GM19463 (cell line): ENCODE results near the gene TRMT44.
"Not testable (repeated sequence)": the region's sequence is repeated elsewhere in the genome, so short reads cannot be mapped to it uniquely, and the experiment has no call there.

Experiments
- ATAC-seq: cut with Tn5 transposase; IDR thresholded peaks from one replicate; pipeline ENCODE4 v1.9.1; 2021; ENCODE audit warnings: mild to moderate bottlenecking, moderate library complexity; ENCODE audit not compliant: unreplicated experiment

TRMT44 gene

GRCh38 chr4:8491478-8491877 is 50.9 kb downstream of the TRMT44 start:
- not testable (repeated sequence) for ATAC-seq

- ATAC-seq = no peak
These were observed 51.6 kb downstream of the TRMT44 start for GRCh38 chr4:8492174-8492573.

- no peak for ATAC-seq
These were observed 52.9 kb downstream of the TRMT44 start for GRCh38 chr4:8493484-8493883.

GRCh38 chr4:8494218-8494617 is 53.6 kb downstream of the TRMT44 start:
- no peak for ATAC-seq

- ATAC-seq = no peak
These were observed 54.5 kb downstream of the TRMT44 start for GRCh38 chr4:8494983-8495548.

GRCh38 chr4:8495803-8496202 is 55.2 kb downstream of the TRMT44 start:
- ATAC-seq = no peak

- no peak for ATAC-seq
These were observed 57.2 kb downstream of the TRMT44 start for GRCh38 chr4:8497762-8498161.

GRCh38 chr4:8500966-8501365 is 60.4 kb downstream of the TRMT44 start:
- ATAC-seq = no peak

- no peak for ATAC-seq
These were observed 61.2 kb downstream of the TRMT44 start for GRCh38 chr4:8501781-8502180.

- ATAC-seq = no peak
These were observed 61.8 kb downstream of the TRMT44 start for GRCh38 chr4:8502371-8502770.

GRCh38 chr4:8502836-8503585 is 62.4 kb downstream of the TRMT44 start:
- ATAC-seq = no peak

- no peak for ATAC-seq
These were observed 63.2 kb downstream of the TRMT44 start for GRCh38 chr4:8503801-8504200.

GRCh38 chr4:8504279-8505007 is 63.9 kb downstream of the TRMT44 start:
- ATAC-seq = no peak

GRCh38 chr4:8505229-8505628 is 64.7 kb downstream of the TRMT44 start:
- no peak for ATAC-seq

GRCh38 chr4:8506006-8506372 is 65.4 kb downstream of the TRMT44 start:
- ATAC-seq = no peak

- ATAC-seq = no peak
These were observed 66.0 kb downstream of the TRMT44 start for GRCh38 chr4:8506373-8507195.

- no peak for ATAC-seq
These were observed 66.6 kb downstream of the TRMT44 start for GRCh38 chr4:8507196-8507570.

- no peak for ATAC-seq
These were observed 67.0 kb downstream of the TRMT44 start for GRCh38 chr4:8507624-8508023.

GRCh38 chr4:8508266-8508665 is 67.7 kb downstream of the TRMT44 start:
- no peak for ATAC-seq

GRCh38 chr4:8508740-8509139 is 68.2 kb downstream of the TRMT44 start:
- no peak for ATAC-seq

- no peak for ATAC-seq
These were observed 68.9 kb downstream of the TRMT44 start for GRCh38 chr4:8509311-8509950.
